Raji (cell line): ENCODE measurements around the gene MEIS1.

Experiments used
- POLR2A ChIP-seq: IDR thresholded peaks from 2 replicates; pipeline ENCODE4 v1.6.1; 2011; ENCODE audit warnings: low read depth, low read length, control low read depth; ENCODE audit not compliant: insufficient read depth

Gene MEIS1

DNA sequence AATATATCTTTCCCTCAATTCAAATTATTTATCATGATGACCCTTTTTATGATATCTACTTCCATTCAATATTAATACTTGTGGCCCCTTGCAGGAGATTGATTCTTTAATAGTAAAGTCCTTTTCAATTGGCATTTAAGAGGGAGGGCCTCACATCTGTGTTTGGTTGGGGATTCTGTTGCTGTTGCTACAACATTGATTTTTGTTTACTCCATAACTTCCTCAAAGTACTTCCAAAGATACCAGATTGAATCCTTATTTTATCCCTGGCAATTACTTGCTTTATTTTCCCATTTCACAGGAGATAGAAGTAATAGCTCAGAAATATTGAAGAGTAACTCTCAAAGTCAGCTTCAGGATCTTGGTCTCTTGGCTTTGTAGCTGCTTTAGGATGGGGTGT lies 32.8 kb downstream of the MEIS1 start:
- no peak for TF ChIP-seq POLR2A

DNA sequence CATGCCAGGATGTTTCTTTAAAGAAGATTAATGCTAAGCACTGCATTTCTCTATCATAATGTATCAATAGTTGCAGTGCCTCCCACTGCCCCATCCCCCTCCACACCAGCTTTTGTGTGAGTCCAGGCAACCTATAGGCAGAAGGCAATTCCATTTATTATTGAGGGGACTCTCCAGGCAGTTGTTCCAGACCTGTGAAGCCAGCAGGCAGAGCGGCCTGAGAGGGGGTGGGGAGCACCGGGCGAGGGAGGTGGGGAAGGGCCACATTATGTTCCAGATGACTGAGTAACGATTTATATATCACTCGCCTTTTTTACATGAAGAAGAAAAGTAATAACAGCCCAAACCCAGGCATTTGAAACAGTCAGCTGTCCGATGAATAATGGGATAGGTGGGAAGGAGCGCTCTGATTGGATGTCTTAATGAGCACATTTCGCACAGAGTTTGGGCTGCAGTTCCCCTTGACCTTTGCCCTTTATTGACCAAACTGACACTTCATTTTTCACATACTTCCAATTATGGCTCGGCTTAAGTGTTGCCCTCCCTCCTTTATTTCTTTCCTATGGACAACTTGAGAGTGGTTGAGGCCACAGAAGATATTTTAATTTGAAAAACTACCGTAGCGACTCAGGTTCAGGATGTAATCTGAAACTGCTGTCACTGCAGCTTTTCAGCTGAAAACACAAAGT lies 34.4 kb downstream of the MEIS1 start:
- no peak for TF ChIP-seq POLR2A

DNA sequence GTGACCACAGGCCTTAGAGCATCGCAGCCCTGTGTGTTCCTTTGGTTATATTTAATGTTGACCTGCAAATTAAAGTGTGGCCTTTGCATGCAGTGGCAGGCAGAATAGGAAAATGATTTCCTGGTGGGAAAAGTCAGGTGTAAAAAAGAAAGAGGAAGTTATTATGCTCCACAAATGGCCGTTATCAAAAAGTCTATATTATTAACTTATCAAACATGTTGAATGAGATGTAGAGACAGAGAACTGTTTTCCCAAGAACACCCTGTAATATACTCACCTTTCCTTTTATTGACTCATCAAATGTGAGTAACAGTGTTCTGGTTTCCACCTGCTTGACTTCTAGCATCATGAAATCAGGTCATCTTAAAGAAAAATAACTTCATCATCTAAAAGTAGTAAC lies 35.3 kb downstream of the MEIS1 start:
- TF ChIP-seq POLR2A: no peak

DNA sequence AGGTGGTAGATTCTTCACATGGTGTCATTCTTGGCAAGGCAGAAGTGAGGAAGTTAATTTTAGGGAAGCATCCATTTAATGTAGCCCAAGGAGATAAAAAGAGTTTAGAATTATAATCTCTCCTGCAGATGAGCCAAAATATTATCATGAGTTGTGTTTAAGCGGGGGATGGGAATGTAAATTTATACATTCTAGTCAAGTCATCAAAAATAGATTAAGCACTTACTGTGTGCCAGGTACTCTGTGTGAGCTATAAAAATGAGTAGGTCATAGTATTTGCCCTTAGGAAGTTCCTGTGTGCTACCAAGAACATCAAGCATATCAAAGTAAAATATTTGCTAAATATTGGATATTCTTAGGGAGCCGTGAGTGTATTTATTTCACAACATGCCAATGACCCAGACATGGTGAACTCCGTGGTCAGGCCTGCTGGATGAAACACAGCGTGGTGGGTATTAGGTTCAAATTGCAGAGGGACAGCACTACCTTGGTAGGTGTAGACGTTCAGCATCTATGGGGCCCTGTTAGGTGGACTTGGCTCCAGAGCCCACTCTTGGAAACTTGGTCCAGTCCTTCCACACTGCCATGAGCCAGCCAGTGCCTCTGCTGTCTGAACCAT lies 37.4 kb downstream of the MEIS1 start:
- TF ChIP-seq POLR2A: no peak

DNA sequence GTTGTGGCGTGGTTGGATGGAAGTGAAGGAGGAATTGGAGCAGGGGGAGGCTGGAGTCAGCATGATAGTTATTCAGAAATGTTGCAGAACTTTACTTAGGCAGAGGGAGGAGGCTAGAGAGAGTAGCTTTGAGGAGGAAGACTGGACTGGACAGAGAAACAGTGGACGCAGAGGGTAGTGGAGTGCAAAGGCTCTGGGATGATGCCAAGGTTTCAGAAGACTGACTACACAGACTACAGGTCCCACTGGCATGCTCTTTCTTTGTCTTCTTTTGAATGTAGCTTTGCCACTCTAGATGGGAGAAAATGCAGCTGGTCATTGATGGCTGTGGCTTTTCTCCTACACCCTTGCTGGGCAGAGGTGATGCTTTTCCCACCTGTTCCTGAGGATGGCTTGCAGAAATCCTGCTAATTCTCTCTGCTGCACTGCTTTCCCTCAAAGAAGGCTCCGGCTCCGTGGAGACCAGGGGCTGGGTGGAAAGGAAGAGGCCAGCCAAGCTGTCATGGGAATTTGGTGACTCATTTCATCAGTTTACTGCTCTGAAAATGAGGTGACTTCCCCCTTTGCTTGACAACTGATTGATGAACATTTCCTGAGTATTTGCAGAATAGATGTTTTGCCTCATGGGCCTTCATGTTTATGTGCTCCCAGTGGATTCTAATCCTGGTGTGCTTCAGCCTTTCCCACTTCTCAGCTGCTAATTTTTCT lies 42.4 kb downstream of the MEIS1 start:
- no peak for TF ChIP-seq POLR2A

DNA sequence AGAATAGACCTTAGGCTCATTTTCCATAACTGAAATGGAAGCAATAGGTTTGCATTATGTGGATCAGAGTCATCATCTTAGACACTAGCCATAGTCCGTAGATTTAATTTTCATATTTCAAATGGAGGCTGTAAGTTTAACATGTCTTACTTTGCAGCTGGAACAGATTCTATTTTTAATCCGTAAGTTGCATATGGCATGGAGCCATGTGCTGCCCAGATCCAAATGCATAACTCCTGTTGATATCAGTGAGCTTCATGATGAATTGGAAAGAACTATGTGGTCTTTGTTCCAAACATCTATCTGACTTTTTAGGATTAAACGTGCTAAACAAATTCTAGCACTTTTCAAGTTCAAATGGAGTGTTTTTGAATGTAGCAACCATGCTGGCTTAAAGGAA lies 43.4 kb downstream of the MEIS1 start:
- TF ChIP-seq POLR2A: no peak

DNA sequence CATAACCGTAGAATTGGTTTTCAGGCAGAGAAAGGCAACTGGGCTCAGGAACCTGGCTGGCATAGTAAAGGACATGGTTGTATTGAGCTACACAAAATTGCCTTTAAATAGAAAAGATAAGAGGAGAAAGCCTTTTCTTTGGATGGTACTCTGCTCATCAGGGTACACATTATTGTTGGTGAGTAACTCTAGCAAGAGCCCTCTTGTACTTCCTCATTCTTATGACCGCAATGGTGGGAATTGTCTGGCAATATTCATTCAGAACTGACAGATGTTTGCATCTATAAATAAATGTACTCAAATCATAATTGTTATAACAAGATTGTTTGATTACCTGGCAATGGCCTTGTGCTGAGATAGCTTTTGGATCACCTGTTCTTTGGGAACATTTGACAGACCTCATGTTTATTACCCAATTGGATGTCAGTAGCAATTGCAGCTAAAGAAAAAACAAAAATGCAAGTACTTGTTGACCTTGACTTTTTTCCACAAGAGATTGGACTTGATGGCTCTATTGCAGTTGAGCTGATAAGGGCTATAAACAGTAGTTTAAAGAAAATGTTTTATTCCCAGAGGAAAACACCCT lies 43.9 kb downstream of the MEIS1 start:
- no peak for TF ChIP-seq POLR2A

DNA sequence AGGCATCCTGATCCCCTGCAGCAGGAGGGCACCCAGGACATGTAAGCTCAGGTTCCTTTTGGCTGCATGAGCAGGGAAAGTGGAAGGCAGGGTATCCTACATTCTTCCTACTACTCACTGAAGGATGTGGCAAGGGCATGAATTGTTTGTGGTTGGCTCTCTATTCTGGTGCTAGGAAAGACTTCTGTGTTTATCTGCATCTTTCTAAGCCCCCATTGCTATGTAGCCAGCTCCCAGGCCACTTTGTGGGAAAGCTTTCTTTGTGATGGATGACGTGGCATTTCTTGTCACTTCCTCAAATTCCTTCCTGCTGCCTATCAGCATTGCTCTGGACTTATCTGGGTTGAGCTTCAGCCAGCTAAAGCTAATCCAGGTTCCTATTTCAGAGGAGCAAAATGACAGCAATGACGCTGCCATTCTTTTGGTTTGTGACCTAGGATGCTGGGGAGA lies 46.2 kb downstream of the MEIS1 start:
- no peak for TF ChIP-seq POLR2A

DNA sequence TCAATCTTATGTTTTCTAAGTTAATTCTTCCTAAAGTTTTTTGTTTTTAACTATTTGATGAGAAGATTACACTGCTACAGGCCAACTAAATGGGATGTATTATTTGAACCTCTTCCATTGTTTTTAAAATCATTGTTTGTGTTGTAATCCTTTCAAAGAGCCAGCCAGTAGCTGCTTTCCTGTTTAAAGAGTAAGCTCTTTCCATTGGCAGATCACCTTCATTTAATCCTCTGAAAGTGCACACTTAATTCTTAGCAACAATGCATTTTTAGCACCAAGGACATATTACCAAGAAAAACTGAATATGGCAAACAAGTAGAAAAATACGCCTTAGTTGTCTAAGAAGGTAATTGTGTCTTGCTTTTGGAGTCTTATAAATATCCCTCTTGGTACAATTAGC lies 54.0 kb downstream of the MEIS1 start:
- no peak for TF ChIP-seq POLR2A

DNA sequence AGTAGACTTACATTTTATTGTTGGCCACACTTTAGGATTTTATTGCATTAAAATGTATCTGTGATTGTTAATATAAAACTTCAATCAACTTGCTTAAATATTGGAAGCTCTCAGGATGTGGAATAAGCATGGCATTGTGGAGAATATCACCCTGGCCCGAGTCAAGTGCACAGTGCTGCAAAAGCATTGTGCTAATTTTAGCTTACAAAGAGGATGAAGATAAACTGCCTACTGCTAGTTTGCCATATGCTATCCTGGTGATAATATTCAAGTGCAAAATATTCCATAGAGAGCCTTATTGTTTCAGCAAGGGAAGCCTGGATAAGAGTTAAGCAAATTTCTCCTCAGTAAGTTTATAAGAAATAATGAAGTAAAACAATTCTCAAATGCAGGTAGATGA lies 54.5 kb downstream of the MEIS1 start:
- TF ChIP-seq POLR2A: no peak

DNA sequence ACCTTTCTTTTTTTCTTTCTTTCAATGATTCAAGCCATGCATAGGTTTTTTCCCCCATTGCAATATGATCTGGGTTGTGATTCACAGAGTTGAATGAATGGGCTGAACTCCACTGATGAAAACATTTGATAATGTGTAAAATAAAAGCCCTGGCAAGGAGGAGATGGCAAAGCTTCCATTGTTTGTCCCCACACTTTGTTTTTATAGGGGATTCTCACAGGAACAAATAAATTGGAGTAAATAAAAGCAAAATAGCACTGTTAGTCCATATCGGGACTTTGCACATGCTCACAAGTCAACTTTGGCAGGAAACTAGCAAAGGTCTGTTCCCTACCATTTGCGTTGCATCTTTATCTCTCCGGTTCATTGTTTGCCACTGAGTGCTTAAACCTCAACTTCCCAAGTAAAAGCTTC lies 55.7 kb downstream of the MEIS1 start:
- TF ChIP-seq POLR2A: no peak

DNA sequence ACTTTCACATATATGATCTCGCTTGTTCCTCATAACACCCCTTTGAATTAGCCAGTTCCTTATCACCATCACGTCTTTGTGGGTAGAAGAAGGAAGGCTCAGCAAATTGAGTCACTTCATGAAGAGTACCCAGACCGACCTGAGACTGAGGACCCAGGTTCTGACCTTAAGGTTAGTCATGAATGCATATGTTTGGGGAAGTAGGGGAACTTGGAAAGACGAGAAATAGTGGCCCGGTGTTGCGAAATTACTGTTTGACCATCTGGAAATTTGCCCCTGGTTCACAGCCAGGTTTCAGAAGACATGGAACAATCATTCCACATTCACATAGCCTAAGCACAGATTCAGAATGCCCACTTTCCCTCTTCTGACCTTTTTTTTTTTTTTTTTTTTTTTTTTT lies 59.8 kb downstream of the MEIS1 start:
- TF ChIP-seq POLR2A: no peak

DNA sequence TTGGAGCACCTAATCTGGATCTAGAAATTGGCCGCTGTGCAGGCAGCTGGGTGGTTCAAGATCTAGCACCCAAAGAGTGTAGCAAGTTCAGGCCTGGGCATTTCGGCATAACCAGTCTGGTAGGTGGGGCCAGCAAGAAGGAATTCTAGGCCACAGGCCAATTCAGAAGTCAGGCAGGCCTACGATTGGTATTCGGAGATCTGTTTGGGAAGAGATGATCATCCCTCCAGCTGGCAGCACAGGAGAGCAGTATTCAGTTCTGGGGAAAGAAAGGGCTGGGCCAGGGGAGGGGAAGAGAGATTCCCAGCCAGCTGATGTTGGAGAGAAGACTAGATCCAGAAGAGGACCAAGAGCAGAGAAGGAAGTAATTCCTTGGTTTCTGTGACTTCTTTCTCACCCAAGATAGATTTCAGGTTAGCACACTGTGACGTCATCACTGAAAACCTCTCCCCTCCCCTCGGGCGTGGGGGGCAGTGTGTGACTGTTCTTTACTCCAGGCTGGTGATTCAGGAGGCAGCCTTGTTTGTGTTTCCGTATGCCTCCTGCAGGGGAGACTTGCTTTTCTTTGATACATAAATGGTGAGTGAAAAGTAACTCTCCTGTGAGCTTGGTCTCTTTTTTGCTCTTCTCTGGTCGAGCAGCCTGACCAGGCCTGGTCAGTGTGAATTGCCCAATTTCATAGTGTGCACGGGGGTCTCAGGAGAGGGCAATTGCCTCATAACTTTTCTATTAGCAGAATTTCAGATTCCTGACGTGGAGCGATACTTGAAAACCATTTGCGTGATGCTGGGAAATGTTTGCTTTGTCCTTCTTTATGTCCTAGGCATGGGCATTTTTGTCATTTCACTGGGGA lies 61.1 kb downstream of the MEIS1 start:
- no peak for TF ChIP-seq POLR2A

DNA sequence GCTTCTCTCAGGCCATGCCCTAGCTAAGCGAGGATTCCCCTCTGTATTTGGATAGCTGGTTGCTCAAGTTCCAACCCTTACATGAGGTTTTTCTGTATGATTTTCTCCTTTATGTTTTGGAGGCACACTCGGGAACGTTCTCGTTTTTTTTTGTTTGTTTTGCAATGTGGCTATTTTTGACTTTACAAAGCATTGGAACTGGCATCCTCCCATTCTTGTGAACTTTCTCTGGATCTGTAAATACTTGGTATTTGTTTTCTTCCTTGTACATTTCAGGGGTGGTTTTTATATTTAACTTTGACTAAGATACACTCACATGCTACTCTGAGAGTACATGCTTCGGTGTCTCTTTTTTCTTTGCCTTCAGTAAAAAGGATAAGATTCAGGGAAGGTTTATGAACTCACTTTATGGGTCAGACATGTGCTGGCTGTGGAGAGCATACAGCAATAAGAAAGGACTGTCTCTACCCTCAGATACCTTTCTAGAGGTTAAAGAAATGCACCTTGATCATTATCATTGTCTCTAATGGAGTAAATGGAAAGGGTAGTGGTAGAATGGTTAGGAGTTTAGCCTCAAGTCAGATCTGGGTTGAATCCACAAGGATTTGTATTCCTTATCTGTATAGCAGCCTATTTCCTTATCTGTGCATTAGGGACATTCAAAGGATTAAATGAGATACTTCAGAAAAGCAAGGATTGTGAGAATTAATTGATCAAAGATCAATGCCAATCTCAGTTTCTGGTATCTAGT lies 61.9 kb downstream of the MEIS1 start:
- no peak for TF ChIP-seq POLR2A
